Measurements from ENCODE around the gene POC1B.

Gene POC1B

DNA sequence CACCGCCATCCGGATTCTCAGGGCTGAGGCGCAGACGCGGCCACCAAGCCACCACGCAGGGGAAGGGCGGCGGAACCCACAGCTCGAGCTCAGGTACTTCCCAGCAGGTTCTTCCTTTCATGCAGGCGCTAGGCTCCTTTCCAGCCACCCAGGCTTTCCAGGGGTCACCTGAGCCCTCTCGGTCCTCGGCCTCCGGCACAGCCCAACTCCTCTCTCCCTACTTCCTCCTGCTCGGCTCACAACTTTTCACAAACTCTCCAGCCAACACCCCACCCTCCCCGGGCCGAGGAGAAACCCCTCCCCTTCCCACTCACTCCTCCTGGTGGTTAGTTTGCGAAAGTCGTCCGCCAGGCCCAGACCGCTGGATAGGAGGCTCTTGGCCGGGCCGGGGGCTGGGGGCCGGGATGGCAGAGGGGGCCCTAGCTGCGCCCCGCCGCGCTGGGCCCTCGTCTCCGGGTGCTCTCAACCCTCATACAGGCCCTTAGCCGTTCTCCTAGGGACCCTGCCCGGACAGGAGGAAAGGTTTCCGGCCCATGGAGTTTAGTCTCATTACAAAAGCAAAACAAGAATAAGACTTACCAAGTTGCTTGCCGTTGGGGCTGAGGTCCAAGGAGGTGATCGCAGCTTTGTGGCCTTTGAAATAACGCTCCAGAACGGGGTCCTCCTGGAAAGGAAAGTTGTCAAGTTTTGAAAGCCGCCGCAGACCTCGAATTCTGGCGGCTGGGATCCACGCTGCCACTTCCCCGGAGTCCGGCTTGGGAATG lies 1.1 kb downstream of the POC1B start, which contains the start of gene GALNT4:
Gene GALNT4, minus strand, starts transcription at position 256 of the 764 bp plus-strand sequence. Its CDS starts 247 bp downstream, at position 9.
- H3K4me3 ChIP-seq (ENCODE audit: low read depth, low read length) = peak within 1 kb of the TSS; percentile 96
- DNase-seq (ENCODE audit: low read depth) = peak; percentile 87
- TF ChIP-seq, protein P1, sequence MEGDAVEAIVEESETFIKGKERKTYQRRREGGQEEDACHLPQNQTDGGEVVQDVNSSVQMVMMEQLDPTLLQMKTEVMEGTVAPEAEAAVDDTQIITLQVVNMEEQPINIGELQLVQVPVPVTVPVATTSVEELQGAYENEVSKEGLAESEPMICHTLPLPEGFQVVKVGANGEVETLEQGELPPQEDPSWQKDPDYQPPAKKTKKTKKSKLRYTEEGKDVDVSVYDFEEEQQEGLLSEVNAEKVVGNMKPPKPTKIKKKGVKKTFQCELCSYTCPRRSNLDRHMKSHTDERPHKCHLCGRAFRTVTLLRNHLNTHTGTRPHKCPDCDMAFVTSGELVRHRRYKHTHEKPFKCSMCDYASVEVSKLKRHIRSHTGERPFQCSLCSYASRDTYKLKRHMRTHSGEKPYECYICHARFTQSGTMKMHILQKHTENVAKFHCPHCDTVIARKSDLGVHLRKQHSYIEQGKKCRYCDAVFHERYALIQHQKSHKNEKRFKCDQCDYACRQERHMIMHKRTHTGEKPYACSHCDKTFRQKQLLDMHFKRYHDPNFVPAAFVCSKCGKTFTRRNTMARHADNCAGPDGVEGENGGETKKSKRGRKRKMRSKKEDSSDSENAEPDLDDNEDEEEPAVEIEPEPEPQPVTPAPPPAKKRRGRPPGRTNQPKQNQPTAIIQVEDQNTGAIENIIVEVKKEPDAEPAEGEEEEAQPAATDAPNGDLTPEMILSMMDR (IDR thresholded peaks at IDR 0.05; ENCODE audit: insufficient read depth, low read depth, low read length, missing control alignments) = peak; percentile 59

GRCh38 chr12:89523843-89524540 lies 1.9 kb downstream of the POC1B start:
- peak overlapping the region; percentile 96 for H3K4me3 ChIP-seq (ENCODE audit: low read depth, low read length)
- TF ChIP-seq, protein P1 (IDR thresholded peaks at IDR 0.05; ENCODE audit: insufficient read depth, low read depth, low read length, missing control alignments) = no peak
- no peak for DNase-seq (ENCODE audit: low read depth)

GRCh38 chr12:89523393-89523792 lies 2.5 kb downstream of the POC1B start:
- DNase-seq (ENCODE audit: low read depth) = no peak
- TF ChIP-seq, protein P1 (IDR thresholded peaks at IDR 0.05; ENCODE audit: insufficient read depth, low read depth, low read length, missing control alignments) = no peak
- no peak overlapping the region for H3K4me3 ChIP-seq (ENCODE audit: low read depth, low read length)

- TF ChIP-seq, protein P1 (IDR thresholded peaks at IDR 0.05; ENCODE audit: insufficient read depth, low read depth, low read length, missing control alignments) = no peak
- no peak for DNase-seq (ENCODE audit: low read depth)
- H3K4me3 ChIP-seq (ENCODE audit: low read depth, low read length) = no peak overlapping the region
Observed at GRCh38 chr12:89521364-89522223, 4.3 kb downstream of the POC1B start.

DNA sequence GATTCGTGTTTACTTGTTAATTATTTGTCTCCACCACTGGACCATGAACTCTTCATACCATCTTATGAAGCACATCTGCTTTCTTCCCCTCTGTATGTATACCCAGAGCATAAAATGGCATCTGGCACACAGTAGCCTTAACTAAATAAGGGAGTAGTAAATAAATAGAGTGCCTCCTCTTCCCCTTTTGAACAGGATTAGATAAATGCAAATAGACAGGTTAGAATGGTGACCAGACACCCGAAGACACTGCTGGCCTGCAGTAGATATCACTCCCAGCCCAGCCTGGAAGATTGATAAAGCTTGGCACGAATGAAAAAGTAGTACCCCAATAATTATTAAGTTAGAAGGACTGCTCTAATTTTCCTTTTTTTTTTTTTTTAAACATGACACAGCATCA lies 8.1 kb downstream of the POC1B start:
- TF ChIP-seq, protein P1 (IDR thresholded peaks at IDR 0.05; ENCODE audit: insufficient read depth, low read depth, low read length, missing control alignments) = no peak
- H3K4me3 ChIP-seq (ENCODE audit: low read depth, low read length) = no peak overlapping the region
- no peak for DNase-seq (ENCODE audit: low read depth)

DNA sequence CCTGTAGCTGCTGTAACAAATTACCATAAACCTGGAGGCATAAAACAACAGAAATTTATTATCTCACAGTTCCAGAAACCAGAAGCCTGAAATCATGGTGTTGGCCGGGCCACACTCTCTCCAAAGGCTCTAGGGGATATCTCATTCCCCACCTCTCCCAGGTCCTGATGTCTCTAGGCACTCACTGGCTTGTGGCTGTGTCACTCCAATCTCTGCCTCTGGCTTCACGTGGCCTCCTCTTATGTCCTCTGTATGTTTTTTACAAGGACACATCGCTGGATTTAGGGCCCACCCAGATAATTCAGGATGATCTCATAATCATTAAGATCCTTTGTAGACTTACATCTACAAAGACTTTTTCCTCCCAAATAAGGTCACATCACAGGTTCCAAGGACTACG lies 9.2 kb downstream of the POC1B start:
- DNase-seq (ENCODE audit: low read depth) = no peak
- TF ChIP-seq, protein P1 (IDR thresholded peaks at IDR 0.05; ENCODE audit: insufficient read depth, low read depth, low read length, missing control alignments) = no peak
- H3K4me3 ChIP-seq (ENCODE audit: low read depth, low read length) = no peak overlapping the region
